Measurements from ENCODE around the gene COX7B.

Gene COX7B

GRCh38 chrX:77945910-77946545 is 46.8 kb downstream of the COX7B start:
- no peak for DNase-seq

- DNase-seq = no peak
Observed at GRCh38 chrX:77946571-77946970, 47.3 kb downstream of the COX7B start.

GRCh38 chrX:77949840-77950239 is 50.6 kb downstream of the COX7B start:
- no peak for DNase-seq

DNA sequence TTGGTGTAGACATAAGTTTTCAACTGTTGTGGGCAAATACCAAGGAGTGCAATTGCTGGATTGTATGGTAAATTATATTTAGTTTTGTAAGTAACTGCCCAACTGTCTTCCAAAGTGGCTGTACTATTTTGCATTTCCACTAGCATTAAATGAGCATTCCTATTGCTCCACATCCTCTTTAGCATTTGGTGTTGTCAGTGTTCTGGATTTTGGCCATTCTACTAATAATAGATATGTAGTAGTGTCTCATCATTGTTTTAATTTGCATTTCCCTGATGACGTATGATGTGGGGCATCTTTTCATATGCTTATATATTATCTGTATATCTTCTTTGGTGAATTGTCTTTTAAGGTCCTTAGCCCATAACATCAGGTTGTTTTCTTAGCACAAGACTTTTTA is 52.9 kb downstream of the COX7B start:
- DNase-seq = no peak

GRCh38 chrX:77953302-77953701 is 54.0 kb downstream of the COX7B start:
- no peak for DNase-seq

- DNase-seq = no peak
Observed at GRCh38 chrX:77953708-77954107, 54.4 kb downstream of the COX7B start.
